Gastroesophageal sphincter (tissue), 3 donors: ENCODE measurements around the gene INHBE.

Source experiments
- EP300 ChIP-seq: sonication (generic); formaldehyde crosslinking; IDR thresholded peaks from one replicate; pipeline ENCODE4 v1.6.1; 2017; ENCODE audit warnings: antibody characterized with exemption, mild to moderate bottlenecking
- POLR2A ChIP-seq, 2 donors: fragments of 450-650 bp; IDR thresholded peaks; one replicate each; pipeline ENCODE4 v1.6.1; 2017; ENCODE audit warnings: antibody characterized with exemption in 2 of 2, mild to moderate bottlenecking in 2 of 2, moderate library complexity in 1 of 2
- POLR2AphosphoS5 ChIP-seq: sonication (generic); formaldehyde crosslinking; IDR thresholded peaks from one replicate; pipeline ENCODE4 v1.6.1; 2017; ENCODE audit warnings: antibody characterized with exemption
- TF ChIP-seq, protein P1 (sequence below), 4 experiments: fragments of 200-600 bp in 2 of 4; fragments of 450-650 bp in 2 of 4; sonication (generic) in 1 of 4; IDR thresholded peaks; one replicate each; pipeline ENCODE4 v1.5.1; 2017 to 2019; ENCODE audit warnings: antibody characterized with exemption in 4 of 4, mild to moderate bottlenecking in 2 of 4, moderate library complexity in 2 of 4

- TF ChIP-seq, protein P1, sequence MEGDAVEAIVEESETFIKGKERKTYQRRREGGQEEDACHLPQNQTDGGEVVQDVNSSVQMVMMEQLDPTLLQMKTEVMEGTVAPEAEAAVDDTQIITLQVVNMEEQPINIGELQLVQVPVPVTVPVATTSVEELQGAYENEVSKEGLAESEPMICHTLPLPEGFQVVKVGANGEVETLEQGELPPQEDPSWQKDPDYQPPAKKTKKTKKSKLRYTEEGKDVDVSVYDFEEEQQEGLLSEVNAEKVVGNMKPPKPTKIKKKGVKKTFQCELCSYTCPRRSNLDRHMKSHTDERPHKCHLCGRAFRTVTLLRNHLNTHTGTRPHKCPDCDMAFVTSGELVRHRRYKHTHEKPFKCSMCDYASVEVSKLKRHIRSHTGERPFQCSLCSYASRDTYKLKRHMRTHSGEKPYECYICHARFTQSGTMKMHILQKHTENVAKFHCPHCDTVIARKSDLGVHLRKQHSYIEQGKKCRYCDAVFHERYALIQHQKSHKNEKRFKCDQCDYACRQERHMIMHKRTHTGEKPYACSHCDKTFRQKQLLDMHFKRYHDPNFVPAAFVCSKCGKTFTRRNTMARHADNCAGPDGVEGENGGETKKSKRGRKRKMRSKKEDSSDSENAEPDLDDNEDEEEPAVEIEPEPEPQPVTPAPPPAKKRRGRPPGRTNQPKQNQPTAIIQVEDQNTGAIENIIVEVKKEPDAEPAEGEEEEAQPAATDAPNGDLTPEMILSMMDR (IDR thresholded peaks at IDR 0.05) = no peak
- TF ChIP-seq EP300 (no peak), POLR2A (IDR thresholded peaks at IDR 0.05) (no peak), POLR2AphosphoS5 (no peak)
These were observed 38.8 kb upstream of the INHBE start for GRCh38 chr12:57416039-57416996.
